IPS DF 4.7 (cell line): Measurements from ENCODE around the gene CAMKMT.

Experiments used
- DNase-seq: peaks from one replicate; pipeline ENCODE4 v3.0.0-alpha.2; 2013; ENCODE audit warnings: low spot score; ENCODE audit errors: extremely low read depth

CAMKMT gene

GRCh38 chr2:44548221-44549098 is 186.7 kb downstream of the CAMKMT start:
- DNase-seq = no peak

DNA sequence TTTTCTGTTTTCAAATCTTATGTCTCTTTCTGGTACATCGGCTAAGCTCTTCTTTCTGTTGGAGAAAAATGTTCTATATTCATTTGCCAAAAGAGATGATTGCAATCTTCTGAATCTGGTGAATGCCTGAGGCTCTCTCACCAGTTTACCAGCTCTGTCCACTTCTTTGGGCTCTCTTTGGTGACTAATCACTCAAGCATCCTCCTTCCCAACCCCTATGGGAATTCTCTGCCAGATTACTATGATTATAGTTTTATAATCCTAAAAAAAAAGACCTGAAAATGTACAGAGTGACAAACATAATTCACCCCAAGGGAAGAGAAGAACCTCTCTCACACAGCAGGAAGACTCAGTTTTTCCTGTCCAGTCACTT is 187.3 kb downstream of the CAMKMT start:
- DNase-seq = no peak

GRCh38 chr2:44549856-44550255 is 188.1 kb downstream of the CAMKMT start:
- DNase-seq = no peak

DNA sequence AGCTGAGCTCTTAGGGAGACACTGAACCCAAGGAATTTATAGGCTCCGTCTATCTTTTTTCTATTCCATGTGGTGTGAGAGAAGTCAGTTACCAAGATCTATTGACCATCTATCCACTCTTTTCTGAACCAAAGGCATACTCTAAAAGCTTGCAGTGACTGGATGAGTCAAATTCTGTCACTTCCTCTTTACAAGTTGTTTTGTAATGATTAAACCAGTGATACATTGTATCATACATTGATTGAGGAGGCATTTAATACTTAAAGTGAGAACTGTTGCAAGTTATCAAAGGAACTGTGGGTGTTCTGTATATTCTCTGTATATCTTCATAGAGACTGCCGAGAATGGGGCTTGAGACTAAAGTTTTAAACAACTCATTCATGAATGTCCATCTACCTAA is 188.8 kb downstream of the CAMKMT start:
- no peak for DNase-seq

DNA sequence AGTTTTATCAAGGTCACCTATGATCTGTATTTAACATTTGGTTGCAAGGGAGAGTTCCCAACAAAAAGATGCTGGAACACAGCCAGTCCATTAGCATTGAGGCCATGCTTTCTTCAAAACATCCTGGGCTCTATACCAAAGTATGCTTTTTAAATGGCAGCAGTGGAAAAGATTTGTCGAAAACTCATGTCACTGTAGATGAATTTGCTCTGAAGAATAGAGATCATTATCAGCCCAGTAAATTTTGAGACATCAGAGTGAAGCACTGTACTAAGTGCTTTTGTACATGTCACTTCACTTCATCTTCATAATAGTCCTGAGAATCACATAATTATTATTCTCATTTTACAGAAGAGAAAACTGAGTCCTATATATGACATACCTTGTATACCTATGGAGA is 189.8 kb downstream of the CAMKMT start:
- no peak for DNase-seq

DNA sequence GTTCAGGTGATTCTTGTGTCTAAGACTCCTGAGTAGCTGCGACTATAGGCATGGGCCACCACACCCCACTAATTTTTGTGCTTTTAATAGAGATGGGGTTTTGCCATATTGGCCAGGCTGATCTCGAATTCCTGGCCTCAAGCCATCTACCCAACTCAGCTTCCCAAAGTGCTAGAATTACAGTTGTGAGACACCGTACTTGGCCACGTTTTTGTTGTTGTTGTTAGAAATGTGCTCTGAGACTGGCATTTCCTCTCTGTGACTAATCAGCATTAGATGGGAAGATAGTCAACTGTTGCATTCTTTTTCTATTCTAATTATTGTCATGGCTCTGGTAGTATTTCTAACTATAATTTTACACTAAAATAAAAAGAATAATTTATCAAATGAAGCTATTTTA is 191.7 kb downstream of the CAMKMT start:
- DNase-seq = no peak

DNA sequence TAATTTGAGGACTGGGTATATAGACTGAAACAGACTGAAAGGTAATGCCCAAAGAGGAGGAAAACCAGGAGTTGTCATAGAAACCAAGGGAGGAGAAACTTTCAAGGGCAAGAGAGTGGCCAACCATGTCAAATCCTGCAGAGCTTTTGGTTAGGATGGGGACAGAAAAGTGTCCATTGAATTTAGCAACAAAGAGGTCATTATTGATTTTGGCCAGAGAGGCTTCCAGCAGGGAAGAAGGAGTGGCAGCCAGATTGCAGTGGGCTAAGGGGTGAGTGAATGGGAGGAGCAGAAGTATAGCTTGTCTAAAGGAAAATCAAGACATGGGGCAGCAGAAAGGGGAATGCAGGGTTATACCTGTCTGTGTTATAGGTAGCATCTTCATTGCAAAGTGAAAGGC is 194.0 kb downstream of the CAMKMT start:
- DNase-seq = no peak

GRCh38 chr2:44559108-44559507 is 197.4 kb downstream of the CAMKMT start:
- DNase-seq = no peak

DNA sequence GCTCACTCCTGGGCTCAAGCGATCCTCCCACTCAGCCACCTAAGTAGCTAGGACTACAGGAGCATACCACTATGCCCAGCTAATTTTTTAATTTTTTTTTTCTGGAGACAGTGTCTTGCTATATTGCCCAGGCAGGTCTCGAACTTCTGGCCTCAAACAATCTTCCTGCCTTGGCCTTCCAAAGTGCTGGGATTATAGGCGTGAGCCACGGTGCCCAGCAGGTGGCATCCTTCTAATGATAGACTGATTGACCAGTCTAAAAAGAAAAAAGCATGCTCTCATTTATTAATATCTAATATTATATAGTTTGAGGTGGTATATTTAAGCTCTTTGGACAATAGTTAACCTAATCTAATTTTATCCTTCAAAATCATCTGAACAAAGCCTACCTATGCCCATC is 198.6 kb downstream of the CAMKMT start:
- no peak for DNase-seq

- DNase-seq = no peak
Measured at GRCh38 chr2:44560941-44561340, 199.2 kb downstream of the CAMKMT start.

GRCh38 chr2:44562737-44563136 is 201.0 kb downstream of the CAMKMT start:
- DNase-seq = no peak

DNA sequence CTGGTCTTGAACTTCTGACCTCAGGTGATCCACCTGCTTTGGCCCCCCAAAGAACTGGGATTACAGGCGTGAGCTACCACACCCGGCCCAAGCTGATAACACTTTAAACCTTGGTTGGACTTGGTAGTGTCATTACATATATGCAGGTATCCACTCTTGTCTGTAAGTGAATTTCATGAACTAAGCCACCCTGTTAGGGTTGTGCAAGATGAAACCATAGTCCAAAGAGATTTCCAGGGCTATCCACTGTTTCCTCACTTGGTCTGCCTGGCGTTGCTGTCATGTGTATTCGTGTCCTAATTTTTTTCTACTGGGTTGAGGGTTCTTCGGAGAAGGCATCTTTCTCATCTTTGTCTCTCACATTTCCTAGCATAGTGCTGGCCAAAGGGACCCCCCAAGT is 203.0 kb downstream of the CAMKMT start:
- no peak for DNase-seq

DNA sequence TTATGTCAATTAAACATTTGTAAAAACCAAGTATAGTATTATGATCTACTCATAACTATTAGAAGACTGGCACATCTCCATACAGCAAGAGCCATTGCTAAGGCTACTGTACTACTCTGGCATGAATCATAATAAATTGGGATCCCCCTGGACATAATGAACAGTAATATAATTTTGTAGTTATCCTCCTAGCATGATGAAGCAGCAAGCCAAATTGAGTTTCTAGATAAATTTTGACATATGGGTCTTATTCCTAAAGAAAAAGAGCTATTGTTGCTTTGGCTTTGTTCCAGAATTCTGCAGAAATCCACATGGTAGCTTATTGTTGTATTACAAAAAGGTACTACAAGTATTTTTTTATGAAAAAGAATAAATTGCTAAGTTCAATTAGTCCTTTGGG is 204.3 kb downstream of the CAMKMT start:
- DNase-seq = no peak

GRCh38 chr2:44569491-44569890 is 207.7 kb downstream of the CAMKMT start:
- no peak for DNase-seq

DNA sequence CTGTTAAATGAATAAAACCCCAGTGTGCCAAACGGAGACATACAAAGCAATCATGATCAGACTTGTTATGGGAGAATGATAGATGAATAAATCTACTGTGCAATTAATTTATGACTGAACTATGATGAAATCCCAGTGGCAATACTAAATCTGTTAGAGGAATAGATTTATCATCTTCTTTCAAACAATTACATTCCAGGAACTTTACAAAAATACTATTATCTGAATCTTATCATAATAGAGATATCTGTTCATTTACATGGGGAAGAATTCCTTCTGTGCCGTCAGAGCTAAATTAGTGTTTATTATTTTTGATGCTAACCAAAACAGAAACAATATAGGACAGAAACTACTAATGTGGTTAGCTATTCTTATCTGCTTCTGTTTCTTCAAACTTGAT is 208.5 kb downstream of the CAMKMT start:
- DNase-seq = no peak

DNA sequence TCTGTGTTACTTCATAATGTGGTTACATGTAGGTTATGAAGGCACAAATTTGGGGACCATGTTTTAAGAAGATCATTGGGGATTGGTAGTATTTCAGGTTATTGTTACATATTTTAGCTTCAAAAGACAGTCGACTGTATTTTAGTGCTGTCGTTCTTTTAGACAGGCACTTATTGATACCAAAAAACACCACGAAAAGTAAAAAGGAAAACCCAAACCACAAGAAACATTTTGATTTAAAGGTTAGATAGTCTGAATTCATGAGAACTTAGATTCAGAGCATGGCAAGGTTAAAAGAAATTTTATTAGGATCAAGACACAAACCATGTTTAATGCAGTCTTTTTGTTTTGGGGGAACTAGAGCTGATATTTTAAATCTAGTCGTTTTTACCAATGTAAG is 209.0 kb downstream of the CAMKMT start:
- DNase-seq = no peak

DNA sequence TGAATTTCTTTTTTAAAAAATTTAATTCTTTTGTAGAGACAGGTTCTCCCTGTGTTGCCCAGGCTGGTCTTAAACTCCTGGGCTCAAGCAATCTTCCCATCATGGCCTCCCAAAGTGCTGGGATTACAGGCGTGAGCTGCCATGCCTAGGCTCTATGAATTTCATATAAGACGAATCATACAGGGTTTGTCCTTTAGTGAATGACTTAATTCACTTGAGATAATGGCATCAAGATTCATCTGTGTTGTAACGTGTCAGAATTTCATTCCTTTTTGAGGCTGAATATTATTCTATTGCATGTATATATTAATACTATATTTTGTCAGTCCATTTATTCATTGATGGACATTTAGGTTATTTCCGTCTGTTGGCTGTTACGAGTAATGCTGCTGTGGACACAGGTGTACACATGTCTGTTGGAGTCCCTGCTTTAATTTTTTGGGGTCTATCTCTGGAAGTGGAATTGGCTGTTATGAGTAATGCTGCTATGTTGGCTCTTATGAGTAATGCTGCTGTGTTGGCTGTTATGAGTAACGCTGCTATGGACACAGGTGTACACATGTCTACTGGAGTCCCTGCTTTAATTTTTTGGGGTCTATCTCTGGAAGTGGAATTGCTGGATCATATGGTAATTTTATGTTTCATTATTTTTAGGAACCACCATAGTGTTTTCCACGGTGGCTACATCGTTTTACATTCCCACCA is 210.6 kb downstream of the CAMKMT start:
- DNase-seq = no peak

DNA sequence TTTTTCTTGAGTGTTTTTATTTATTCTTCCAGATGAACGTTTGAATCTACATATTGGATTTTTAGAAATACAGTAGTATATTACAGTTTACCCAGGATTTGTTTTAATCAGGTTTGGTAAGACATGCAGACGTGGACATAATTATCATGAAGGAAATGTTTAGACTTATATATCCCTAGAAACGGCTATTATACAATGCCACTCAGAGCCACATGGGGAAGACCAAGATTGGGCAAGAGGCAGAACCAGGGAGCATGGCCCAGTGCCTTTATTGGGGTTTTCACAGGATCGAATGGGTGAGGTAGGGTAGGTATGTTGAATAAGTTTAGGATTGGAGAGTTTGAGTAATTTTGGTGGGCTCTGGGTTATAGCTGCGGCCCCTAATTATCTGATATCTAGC is 212.2 kb downstream of the CAMKMT start:
- no peak for DNase-seq

DNA sequence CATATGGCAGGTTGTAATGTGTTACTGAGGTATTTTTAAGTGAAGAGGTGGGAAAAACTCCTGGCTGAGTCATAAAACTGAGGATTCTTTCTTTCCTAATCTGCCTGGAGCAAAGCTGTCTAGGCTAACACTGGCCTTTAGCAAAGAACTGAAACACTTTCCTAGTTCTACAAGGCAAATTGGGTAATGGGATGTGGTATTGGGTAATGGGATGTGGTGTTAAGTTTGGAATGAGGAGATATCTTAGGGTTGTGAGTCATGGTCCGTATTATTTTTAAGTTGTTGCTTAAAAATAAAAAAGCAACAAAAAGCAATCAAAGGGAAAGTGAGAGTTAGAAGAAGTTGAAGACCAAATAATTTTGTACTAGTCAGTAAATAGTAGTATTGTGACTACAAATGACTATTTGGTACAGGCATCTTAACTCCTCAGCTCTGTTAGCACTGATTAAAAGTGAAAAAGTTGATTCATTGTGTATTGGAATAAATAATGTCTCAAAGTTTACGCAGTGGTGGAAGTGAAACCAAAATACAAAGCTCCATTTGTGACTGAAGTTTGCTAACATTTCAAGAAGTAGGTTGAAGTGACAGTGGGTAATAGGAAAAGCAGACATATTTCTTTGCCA is 216.8 kb downstream of the CAMKMT start:
- DNase-seq = no peak

DNA sequence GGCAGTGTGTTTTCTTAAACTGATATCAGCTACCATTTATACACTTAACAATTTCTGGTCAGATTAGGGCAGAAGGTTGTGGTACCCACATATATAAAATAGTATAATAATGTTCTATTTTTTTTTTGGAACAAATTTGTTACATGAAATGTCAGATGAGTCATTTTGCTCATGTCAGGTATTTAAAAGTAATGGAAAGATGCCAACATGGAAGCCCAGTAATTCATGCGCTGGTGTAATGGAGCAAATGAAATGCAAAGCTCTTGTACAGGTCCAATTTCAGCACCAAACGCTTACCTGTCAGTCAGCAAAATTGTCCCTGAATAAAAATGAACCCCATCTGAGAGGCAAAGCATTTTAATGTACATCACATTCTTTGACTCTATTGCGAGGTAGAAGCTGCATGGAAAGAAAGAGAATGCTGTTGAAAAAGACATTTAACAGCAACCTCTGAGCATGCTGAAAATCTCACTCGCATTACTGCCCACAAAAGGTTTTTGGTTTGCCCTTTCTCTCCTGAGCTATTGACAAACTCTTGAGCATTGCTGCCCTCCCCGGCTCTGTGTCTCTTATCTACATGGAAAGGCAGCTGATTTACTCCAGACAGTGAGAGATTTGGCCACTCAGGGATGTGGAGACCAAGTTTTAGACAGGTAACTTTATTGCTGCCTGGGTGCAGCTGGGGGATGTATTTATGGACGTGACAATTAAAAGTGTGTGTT is 217.5 kb downstream of the CAMKMT start:
- DNase-seq = no peak

- DNase-seq = no peak
Measured at GRCh38 chr2:44579837-44580230, 218.1 kb downstream of the CAMKMT start.
